HCT116 (cell line): ENCODE measurements around the gene TTF2. TPM values are rescaled to one million over a fixed set of nuclear protein-coding genes. Genes with fewer than 3 reads are reported as not detected.

Source experiments
- ATAC-seq: fragments of 200-7000 bp; cut with Tn5 transposase; 2 replicates; pipeline ENCODE4 v1.9.1; 2020; ENCODE audit warnings: mild to moderate bottlenecking, moderate library complexity
- BruUV-seq: library from RNA; stranded (reverse); fragments of 400-500 nt; replicated peaks from 2 replicates; lab custom pipeline; 2021; lab: Mats Ljungman, UMichigan
- CTCF ChIA-PET: fragments of 300-600 bp; sonication (Branson Sonifier 250); formaldehyde crosslinking; loops from one replicate; lab custom pipeline; 2021; ENCODE audit warnings: antibody characterized with exemption; lab: Charles Lee
- POLR2A ChIA-PET: fragments of 300-600, 350-600 bp; sonication (Branson Sonifier 250); formaldehyde crosslinking; loops from one replicate; lab custom pipeline; 2021; ENCODE audit warnings: antibody characterized with exemption; lab: Charles Lee
- RAD21 ChIA-PET, 2 experiments: fragments of 300-600 bp; sonication (Branson Sonifier 250); formaldehyde crosslinking; loops; one replicate each; lab custom pipeline; 2023; ENCODE audit warnings: low total read pairs in 2 of 2; ENCODE audit not compliant: uncharacterized antibody in 2 of 2, unreplicated experiment in 2 of 2, low non-redundant PET in 1 of 2; lab: Charles Lee
- DNase-seq: peaks from one replicate; pipeline ENCODE4 v3.0.0-alpha.2; 2010; ENCODE audit warnings: low read depth, low spot score
- H2AFZ ChIP-seq: fragments of 200-600 bp; shearing (Covaris generic), sonication (generic); 2 replicates; pipeline ENCODE4 v1.6.1; 2017; ENCODE audit warnings: low read depth, mixed run types, mixed read lengths, antibody characterized with exemption, low read length; ENCODE audit not compliant: poor library complexity, severe bottlenecking
- H3K27ac ChIP-seq: 2 replicates; pipeline ENCODE4 v1.5.1; 2012; ENCODE audit warnings: low read depth, low read length
- H3K27me3 ChIP-seq: fragments of 200-600 bp; sonication (generic); 2 replicates; pipeline ENCODE4 v1.6.1; 2016; ENCODE audit warnings: mixed run types, low read length, mixed read lengths; ENCODE audit not compliant: insufficient read depth
- H3K36me3 ChIP-seq, 2 experiments: fragments of 200-500 bp in 1 of 2; fragments of 200-600 bp in 1 of 2; sonication (Bioruptor generic) in 1 of 2; sonication (generic) in 1 of 2; 2 replicates each; pipeline versions ENCODE4 v1.5.1 to v1.6.1; 2014 to 2016; ENCODE audit warnings: low read length in 2 of 2, inconsistent platforms in 1 of 2, mixed read lengths in 1 of 2, mixed run types in 1 of 2; ENCODE audit not compliant: insufficient read depth in 2 of 2, control insufficient read depth in 1 of 2
- H3K4me1 ChIP-seq, 2 experiments: fragments of 200-600 bp in 1 of 2; sonication (generic) in 1 of 2; 2 replicates each; pipeline versions ENCODE4 v1.5.1 to v1.6.1; 2012 to 2017; ENCODE audit warnings: low read length in 2 of 2, inconsistent platforms in 1 of 2, mild to moderate bottlenecking in 1 of 2, mixed read lengths in 1 of 2, mixed run types in 1 of 2, moderate library complexity in 1 of 2; ENCODE audit not compliant: insufficient read depth in 2 of 2, control insufficient read depth in 1 of 2
- H3K4me2 ChIP-seq: fragments of 200-600 bp; sonication (generic); 2 replicates; pipeline ENCODE4 v1.6.1; 2017; ENCODE audit warnings: mixed run types, low read length, mixed read lengths
- H3K4me3 ChIP-seq, 2 experiments: fragments of 200-600 bp in 1 of 2; sonication (generic) in 1 of 2; replicated peaks in 1 of 2; 2 replicates each; pipeline ENCODE4 v1.5.1; 2011 to 2016; ENCODE audit warnings: low read length in 2 of 2, control low read depth in 1 of 2, low read depth in 1 of 2, mild to moderate bottlenecking in 1 of 2, mixed read lengths in 1 of 2, mixed run types in 1 of 2
- H3K79me2 ChIP-seq: fragments of 200-600 bp; sonication (generic); 2 replicates; pipeline ENCODE4 v1.6.1; 2017; ENCODE audit warnings: mild to moderate bottlenecking, mixed run types, low read length, moderate library complexity, mixed read lengths; ENCODE audit not compliant: insufficient read depth
- H3K9ac ChIP-seq: fragments of 200-600 bp; sonication (generic); 2 replicates; pipeline ENCODE4 v1.6.1; 2016; ENCODE audit warnings: low read length, mixed read lengths
- H3K9me2 ChIP-seq: fragments of 200-600 bp; sonication (generic), shearing (Covaris generic); 2 replicates; pipeline ENCODE4 v1.6.1; 2017; ENCODE audit warnings: mixed run types, mild to moderate bottlenecking, moderate library complexity; ENCODE audit not compliant: insufficient read depth
- H3K9me3 ChIP-seq, 2 experiments: fragments of 200-500 bp in 1 of 2; fragments of 200-600 bp in 1 of 2; sonication (Bioruptor generic) in 1 of 2; sonication (generic) in 1 of 2; 2 replicates each; pipeline ENCODE4 v1.6.1; 2014 to 2017; ENCODE audit warnings: low read length in 2 of 2, mixed read lengths in 2 of 2, inconsistent platforms in 1 of 2, low read depth in 1 of 2, mild to moderate bottlenecking in 1 of 2, mixed run types in 1 of 2, moderate library complexity in 1 of 2; ENCODE audit not compliant: control insufficient read depth in 1 of 2, insufficient read depth in 1 of 2
- H4K20me1 ChIP-seq: fragments of 200-600 bp; sonication (generic), shearing (Covaris generic); 2 replicates; pipeline ENCODE4 v1.6.1; 2017; ENCODE audit warnings: mixed run types, mild to moderate bottlenecking, moderate library complexity; ENCODE audit not compliant: insufficient read depth
- EZH2 ChIP-seq: fragments of 200-600 bp; sonication (generic); IDR thresholded peaks from 2 replicates; pipeline ENCODE4 v1.6.1; 2017; ENCODE audit warnings: antibody characterized with exemption, mixed run types
- JUND ChIP-seq: IDR thresholded peaks from 2 replicates; pipeline ENCODE4 v1.6.1; 2012
- POLR2AphosphoS5 ChIP-seq: IDR thresholded peaks from 2 replicates; pipeline ENCODE4 v1.6.1; 2011; ENCODE audit warnings: mild to moderate bottlenecking, low read depth, low read length, moderate library complexity
- SIN3A ChIP-seq: IDR thresholded peaks from 2 replicates; pipeline ENCODE4 v1.6.1; 2012; ENCODE audit warnings: low read depth
- SP1 ChIP-seq: IDR thresholded peaks from 2 replicates; pipeline ENCODE4 v1.6.1; 2012; ENCODE audit warnings: low read depth
- SRF ChIP-seq: IDR thresholded peaks from 2 replicates; pipeline ENCODE4 v1.6.1; 2012; ENCODE audit warnings: low read depth
- YY1 ChIP-seq: IDR thresholded peaks from 2 replicates; pipeline ENCODE4 v1.6.1; 2011; ENCODE audit warnings: low read length, low read depth, moderate library complexity, mild to moderate bottlenecking; ENCODE audit not compliant: insufficient replicate concordance; ENCODE audit errors: extremely low read depth
- ZFX ChIP-seq: fragments of 450-650 bp; IDR thresholded peaks from 2 replicates; pipeline ENCODE4 v1.6.1; 2017
- ZNF274 ChIP-seq: fragments of 200-500 bp; sonication (Bioruptor generic); IDR thresholded peaks from 2 replicates; pipeline ENCODE4 v1.6.1; 2014; ENCODE audit warnings: mild to moderate bottlenecking, low read depth, low read length, inconsistent platforms
- intact Hi-C: fragments of 100-400 bp; cut with micrococcal nuclease; formaldehyde crosslinking; loops from 2 replicates; pipeline ENCODE4 v1.10.0; 2022
- total RNA-seq: library from RNA; stranded (reverse); gene quantifications from one replicate; pipeline ENCODE4 v1.2.1, GENCODE V29; 2021; ENCODE audit not compliant: unreplicated experiment
- TF ChIP-seq, protein P1 (sequence below), 3 experiments: fragments of 200-600 bp in 1 of 3; sonication (generic) in 1 of 3; IDR thresholded peaks in 2 of 3; conservative IDR thresholded peaks in 1 of 3; 2 replicates each; pipeline ENCODE4 v1.5.1; 2012 to 2017; ENCODE audit warnings: low read depth in 2 of 3, low read length in 2 of 3, antibody characterized with exemption in 1 of 3, borderline replicate concordance in 1 of 3, control low read depth in 1 of 3, mild to moderate bottlenecking in 1 of 3, mixed read lengths in 1 of 3, mixed run types in 1 of 3, moderate library complexity in 1 of 3; ENCODE audit not compliant: insufficient read depth in 1 of 3
- TF ChIP-seq, protein P2 (sequence below): IDR thresholded peaks from 2 replicates; pipeline ENCODE4 v1.6.1; 2011; ENCODE audit warnings: mild to moderate bottlenecking, low read length, moderate library complexity; ENCODE audit not compliant: insufficient replicate concordance; ENCODE audit errors: extremely low read depth
- TF ChIP-seq, protein P3 (sequence below): IDR thresholded peaks from 2 replicates; pipeline ENCODE4 v1.6.1; 2012; ENCODE audit warnings: low read depth
- TF ChIP-seq, protein P4 (sequence below): IDR thresholded peaks from 2 replicates; pipeline ENCODE4 v1.6.1; 2012

Gene TTF2
- total RNA-seq, 1 experiment from 2014 or later = 60.3 TPM

DNA sequence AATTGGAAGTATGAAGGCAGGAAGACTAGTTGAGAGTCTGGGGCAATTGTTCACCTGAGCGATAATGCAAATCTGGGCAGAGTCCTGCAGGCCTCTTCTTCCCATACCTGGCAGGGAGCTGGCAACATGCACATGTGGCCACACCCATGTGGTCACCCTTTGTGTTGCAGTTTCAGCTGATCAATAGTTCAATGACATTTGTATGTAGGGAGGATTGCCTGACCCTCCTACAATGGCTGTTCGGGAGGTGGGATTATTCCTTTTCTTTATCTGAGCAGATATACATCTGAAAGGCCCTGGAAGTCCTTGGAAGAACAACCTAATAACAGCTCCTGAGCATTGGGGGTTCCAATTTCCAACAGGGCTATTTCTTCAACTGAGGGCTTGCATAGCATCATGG lies 76.6 kb downstream of the TTF2 start (continued):
- TF ChIP-seq, protein P1, sequence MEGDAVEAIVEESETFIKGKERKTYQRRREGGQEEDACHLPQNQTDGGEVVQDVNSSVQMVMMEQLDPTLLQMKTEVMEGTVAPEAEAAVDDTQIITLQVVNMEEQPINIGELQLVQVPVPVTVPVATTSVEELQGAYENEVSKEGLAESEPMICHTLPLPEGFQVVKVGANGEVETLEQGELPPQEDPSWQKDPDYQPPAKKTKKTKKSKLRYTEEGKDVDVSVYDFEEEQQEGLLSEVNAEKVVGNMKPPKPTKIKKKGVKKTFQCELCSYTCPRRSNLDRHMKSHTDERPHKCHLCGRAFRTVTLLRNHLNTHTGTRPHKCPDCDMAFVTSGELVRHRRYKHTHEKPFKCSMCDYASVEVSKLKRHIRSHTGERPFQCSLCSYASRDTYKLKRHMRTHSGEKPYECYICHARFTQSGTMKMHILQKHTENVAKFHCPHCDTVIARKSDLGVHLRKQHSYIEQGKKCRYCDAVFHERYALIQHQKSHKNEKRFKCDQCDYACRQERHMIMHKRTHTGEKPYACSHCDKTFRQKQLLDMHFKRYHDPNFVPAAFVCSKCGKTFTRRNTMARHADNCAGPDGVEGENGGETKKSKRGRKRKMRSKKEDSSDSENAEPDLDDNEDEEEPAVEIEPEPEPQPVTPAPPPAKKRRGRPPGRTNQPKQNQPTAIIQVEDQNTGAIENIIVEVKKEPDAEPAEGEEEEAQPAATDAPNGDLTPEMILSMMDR (IDR thresholded peaks at IDR 0.05 in 2 of 3, conservative IDR thresholded peaks at IDR 0.05 in 1 of 3; ENCODE audit: borderline replicate concordance in 1 of 3, insufficient read depth in 1 of 3, low read depth in 2 of 3, low read length in 2 of 3) = no peak
- TF ChIP-seq, protein P2, sequence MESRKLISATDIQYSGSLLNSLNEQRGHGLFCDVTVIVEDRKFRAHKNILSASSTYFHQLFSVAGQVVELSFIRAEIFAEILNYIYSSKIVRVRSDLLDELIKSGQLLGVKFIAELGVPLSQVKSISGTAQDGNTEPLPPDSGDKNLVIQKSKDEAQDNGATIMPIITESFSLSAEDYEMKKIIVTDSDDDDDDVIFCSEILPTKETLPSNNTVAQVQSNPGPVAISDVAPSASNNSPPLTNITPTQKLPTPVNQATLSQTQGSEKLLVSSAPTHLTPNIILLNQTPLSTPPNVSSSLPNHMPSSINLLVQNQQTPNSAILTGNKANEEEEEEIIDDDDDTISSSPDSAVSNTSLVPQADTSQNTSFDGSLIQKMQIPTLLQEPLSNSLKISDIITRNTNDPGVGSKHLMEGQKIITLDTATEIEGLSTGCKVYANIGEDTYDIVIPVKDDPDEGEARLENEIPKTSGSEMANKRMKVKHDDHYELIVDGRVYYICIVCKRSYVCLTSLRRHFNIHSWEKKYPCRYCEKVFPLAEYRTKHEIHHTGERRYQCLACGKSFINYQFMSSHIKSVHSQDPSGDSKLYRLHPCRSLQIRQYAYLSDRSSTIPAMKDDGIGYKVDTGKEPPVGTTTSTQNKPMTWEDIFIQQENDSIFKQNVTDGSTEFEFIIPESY = no peak

DNA sequence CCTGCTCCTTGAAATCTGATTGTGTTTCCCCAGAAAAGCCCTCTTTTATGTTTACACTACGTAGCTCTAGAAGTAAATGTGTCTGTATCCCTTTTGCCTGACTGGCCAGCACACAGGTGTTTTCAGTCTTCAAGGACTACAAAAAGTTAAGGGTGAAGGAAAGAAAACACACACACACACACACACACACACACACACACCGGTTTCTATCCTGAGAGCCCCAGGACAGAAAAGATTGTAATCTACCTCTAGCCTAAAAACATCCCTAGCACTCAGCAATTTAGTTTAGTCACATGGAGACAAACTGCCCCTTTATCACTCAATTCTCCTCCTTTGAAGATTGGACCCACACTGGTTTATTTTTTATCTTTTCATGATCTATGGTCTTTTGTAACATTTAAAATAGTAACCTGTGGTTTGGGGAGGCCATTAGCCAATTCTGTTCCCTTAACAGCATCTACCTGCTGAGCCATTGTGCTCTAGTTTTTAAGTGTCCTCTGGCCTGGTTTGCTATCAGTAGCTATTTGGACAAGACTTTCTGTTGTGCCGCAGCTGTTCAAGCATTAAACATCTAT lies 77.2 kb downstream of the TTF2 start:
- POLR2A ChIA-PET = interaction anchor here (1.4 kb wide), 1 partner anchor 9 kb away, joined by 3 read pairs; no protein-coding TSS in a partner anchor
- H3K4me2 ChIP-seq = no peak overlapping the region
- no peak for TF ChIP-seq SIN3A
- no peak for TF ChIP-seq ZNF274
- TF ChIP-seq YY1 = no peak
- no peak for TF ChIP-seq SP1
- no peak for TF ChIP-seq JUND
- TF ChIP-seq, protein P3, sequence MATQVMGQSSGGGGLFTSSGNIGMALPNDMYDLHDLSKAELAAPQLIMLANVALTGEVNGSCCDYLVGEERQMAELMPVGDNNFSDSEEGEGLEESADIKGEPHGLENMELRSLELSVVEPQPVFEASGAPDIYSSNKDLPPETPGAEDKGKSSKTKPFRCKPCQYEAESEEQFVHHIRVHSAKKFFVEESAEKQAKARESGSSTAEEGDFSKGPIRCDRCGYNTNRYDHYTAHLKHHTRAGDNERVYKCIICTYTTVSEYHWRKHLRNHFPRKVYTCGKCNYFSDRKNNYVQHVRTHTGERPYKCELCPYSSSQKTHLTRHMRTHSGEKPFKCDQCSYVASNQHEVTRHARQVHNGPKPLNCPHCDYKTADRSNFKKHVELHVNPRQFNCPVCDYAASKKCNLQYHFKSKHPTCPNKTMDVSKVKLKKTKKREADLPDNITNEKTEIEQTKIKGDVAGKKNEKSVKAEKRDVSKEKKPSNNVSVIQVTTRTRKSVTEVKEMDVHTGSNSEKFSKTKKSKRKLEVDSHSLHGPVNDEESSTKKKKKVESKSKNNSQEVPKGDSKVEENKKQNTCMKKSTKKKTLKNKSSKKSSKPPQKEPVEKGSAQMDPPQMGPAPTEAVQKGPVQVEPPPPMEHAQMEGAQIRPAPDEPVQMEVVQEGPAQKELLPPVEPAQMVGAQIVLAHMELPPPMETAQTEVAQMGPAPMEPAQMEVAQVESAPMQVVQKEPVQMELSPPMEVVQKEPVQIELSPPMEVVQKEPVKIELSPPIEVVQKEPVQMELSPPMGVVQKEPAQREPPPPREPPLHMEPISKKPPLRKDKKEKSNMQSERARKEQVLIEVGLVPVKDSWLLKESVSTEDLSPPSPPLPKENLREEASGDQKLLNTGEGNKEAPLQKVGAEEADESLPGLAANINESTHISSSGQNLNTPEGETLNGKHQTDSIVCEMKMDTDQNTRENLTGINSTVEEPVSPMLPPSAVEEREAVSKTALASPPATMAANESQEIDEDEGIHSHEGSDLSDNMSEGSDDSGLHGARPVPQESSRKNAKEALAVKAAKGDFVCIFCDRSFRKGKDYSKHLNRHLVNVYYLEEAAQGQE = no peak
- TF ChIP-seq EZH2 = no peak
- TF ChIP-seq POLR2AphosphoS5 = no peak
- TF ChIP-seq, protein P4, sequence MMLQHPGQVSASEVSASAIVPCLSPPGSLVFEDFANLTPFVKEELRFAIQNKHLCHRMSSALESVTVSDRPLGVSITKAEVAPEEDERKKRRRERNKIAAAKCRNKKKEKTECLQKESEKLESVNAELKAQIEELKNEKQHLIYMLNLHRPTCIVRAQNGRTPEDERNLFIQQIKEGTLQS = no peak
- TF ChIP-seq SRF = no peak
- TF ChIP-seq, protein P1 (IDR thresholded peaks at IDR 0.05 in 2 of 3, conservative IDR thresholded peaks at IDR 0.05 in 1 of 3; ENCODE audit: borderline replicate concordance in 1 of 3, insufficient read depth in 1 of 3, low read depth in 2 of 3, low read length in 2 of 3) = no peak
- TF ChIP-seq ZFX = no peak

More for the DNA sequence above, 77.2 kb downstream of the TTF2 start:
- intact Hi-C loops = no loop called here
- ChIA-PET RAD21 (no interaction called here), CTCF (interaction anchor here (1.7 to 1.9 kb wide), 2 partner anchors 9 to 15 kb away, joined by 4 to 7 read pairs; no protein-coding TSS in a partner anchor)
- Histone ChIP-seq H3K4me3 (no peak overlapping the region), H3K4me1 (no peaks in the 10 kb centered on the region), H3K9me2 (no peaks in the 10 kb centered on the region), H3K79me2 (no peaks in the 10 kb centered on the region), H2AFZ (no peak overlapping the region), H3K9ac (no peak overlapping the region), H3K9me3 (no peaks in the 10 kb centered on the region), H3K27ac (no peak overlapping the region), H3K27me3 (no peaks in the 10 kb centered on the region), H4K20me1 (no peaks in the 10 kb centered on the region), H3K36me3 (no peaks in the 10 kb centered on the region)
- DNase-seq (no peak), ATAC-seq (no peak)
- no TSS peak for BruUV-seq
